Upper lobe of right lung (tissue), 1 donor: Measurements from ENCODE around the gene LYPD8. TPM values are rescaled to one million over a fixed set of nuclear protein-coding genes. Genes with fewer than 3 reads are reported as not detected.

ENCODE experiments used
- ATAC-seq: fragments of 200-7000 bp; cut with Tn5 transposase; one replicate; pipeline ENCODE4 v1.9.1; 2020; ENCODE audit warnings: mild to moderate bottlenecking, moderate library complexity
- DNase-seq: peaks from one replicate; pipeline ENCODE4 v3.0.0-alpha.2; 2020
- H3K27ac ChIP-seq: fragments of 200-600 bp; one replicate; pipeline ENCODE4 v1.8.0; 2022
- H3K27me3 ChIP-seq: fragments of 200-600 bp; one replicate; pipeline ENCODE4 v1.8.0; 2022; ENCODE audit warnings: mild to moderate bottlenecking
- H3K36me3 ChIP-seq: fragments of 200-600 bp; one replicate; pipeline ENCODE4 v1.8.0; 2022
- H3K4me1 ChIP-seq: fragments of 200-600 bp; one replicate; pipeline ENCODE4 v1.8.0; 2022
- H3K4me3 ChIP-seq: fragments of 200-600 bp; one replicate; pipeline ENCODE4 v1.8.0; 2022; ENCODE audit warnings: mild to moderate bottlenecking
- H3K9me3 ChIP-seq: fragments of 200-600 bp; one replicate; pipeline ENCODE4 v1.8.0; 2022
- intact Hi-C: fragments of 100-400 bp; cut with DNase I; formaldehyde crosslinking; loops from one replicate; pipeline ENCODE4 v1.11.0; 2022
- total RNA-seq: library from RNA; stranded (reverse); fragmentation: NEBNext Ultra II Directional; extraction: Animal tissue kit (Norgen Biotek cat#: 25700); gene quantifications from one replicate; pipeline ENCODE4 v1.2.1, GENCODE V29; 2021
- TF ChIP-seq, protein P1 (sequence below): fragments of 200-600 bp; IDR thresholded peaks from one replicate; pipeline ENCODE4 v1.8.0; 2022; ENCODE audit warnings: antibody characterized with exemption
- donor health status: DM: no; HTN: yes; CAD: no; lungs with severe emphysema.

LYPD8 gene
- total RNA-seq, 1 donor from 2014 or later = not detected

DNA sequence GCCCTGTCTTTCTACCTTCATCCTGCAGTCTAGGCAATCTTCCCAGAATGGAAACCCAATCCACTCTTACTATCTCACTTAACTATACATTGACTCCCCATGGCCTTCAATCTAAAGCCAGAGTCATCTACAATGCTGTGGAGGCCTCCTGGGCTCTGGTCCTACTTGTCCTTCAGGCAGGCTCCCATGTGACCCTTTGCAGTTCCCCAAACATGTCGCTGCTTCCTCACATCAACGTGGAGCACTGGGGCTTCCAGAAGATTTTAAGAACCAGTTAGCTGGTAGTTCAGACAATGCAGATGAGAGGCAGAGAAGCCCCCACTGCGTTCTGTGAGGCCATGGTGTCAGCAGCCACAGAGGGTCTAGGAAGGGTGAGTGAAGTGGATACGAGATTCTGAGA lies 18.6 kb downstream of the LYPD8 start:
- peak; percentile 47 for ATAC-seq
- DNase-seq = peak; percentile 34
- TF ChIP-seq, protein P1, sequence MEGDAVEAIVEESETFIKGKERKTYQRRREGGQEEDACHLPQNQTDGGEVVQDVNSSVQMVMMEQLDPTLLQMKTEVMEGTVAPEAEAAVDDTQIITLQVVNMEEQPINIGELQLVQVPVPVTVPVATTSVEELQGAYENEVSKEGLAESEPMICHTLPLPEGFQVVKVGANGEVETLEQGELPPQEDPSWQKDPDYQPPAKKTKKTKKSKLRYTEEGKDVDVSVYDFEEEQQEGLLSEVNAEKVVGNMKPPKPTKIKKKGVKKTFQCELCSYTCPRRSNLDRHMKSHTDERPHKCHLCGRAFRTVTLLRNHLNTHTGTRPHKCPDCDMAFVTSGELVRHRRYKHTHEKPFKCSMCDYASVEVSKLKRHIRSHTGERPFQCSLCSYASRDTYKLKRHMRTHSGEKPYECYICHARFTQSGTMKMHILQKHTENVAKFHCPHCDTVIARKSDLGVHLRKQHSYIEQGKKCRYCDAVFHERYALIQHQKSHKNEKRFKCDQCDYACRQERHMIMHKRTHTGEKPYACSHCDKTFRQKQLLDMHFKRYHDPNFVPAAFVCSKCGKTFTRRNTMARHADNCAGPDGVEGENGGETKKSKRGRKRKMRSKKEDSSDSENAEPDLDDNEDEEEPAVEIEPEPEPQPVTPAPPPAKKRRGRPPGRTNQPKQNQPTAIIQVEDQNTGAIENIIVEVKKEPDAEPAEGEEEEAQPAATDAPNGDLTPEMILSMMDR = no peak
- intact Hi-C loops = no loop called here
- no peaks in the 10 kb centered on the region for H3K36me3 ChIP-seq
- no peaks in the 10 kb centered on the region for H3K4me1 ChIP-seq
- no peak overlapping the region for H3K4me3 ChIP-seq
- H3K27ac ChIP-seq = no peak overlapping the region
- H3K9me3 ChIP-seq = no peaks in the 10 kb centered on the region
- H3K27me3 ChIP-seq = no peaks in the 10 kb centered on the region

DNA sequence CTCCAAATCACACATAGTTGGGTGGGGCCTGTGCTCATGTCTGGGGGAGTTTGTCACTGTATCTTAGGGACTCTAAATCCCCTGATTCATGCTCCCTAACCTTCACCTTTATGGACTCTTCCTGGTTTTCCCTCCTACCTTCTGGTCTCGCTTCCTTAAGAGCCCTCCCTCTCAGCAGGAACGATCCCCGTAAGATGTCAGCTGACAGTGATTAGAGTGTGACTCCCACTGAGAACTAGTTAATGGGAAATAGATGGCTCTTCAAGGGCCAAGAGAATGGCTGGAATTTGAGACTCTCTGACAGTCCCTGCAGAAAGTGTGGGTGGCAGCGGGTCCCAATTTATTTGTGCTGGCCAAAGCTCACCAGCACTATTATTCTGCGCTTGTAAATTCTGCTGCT lies 22.0 kb downstream of the LYPD8 start:
- no peaks in the 10 kb centered on the region for H3K9me3 ChIP-seq
- no peaks in the 10 kb centered on the region for H3K36me3 ChIP-seq
- intact Hi-C loops = no loop called here
- H3K4me1 ChIP-seq = no peaks in the 10 kb centered on the region
- DNase-seq (no peak), ATAC-seq (no peak)
- no peaks in the 10 kb centered on the region for H3K27me3 ChIP-seq
- H3K4me3 ChIP-seq = no peak overlapping the region
- TF ChIP-seq, protein P1 = no peak
- no peak overlapping the region for H3K27ac ChIP-seq

DNA sequence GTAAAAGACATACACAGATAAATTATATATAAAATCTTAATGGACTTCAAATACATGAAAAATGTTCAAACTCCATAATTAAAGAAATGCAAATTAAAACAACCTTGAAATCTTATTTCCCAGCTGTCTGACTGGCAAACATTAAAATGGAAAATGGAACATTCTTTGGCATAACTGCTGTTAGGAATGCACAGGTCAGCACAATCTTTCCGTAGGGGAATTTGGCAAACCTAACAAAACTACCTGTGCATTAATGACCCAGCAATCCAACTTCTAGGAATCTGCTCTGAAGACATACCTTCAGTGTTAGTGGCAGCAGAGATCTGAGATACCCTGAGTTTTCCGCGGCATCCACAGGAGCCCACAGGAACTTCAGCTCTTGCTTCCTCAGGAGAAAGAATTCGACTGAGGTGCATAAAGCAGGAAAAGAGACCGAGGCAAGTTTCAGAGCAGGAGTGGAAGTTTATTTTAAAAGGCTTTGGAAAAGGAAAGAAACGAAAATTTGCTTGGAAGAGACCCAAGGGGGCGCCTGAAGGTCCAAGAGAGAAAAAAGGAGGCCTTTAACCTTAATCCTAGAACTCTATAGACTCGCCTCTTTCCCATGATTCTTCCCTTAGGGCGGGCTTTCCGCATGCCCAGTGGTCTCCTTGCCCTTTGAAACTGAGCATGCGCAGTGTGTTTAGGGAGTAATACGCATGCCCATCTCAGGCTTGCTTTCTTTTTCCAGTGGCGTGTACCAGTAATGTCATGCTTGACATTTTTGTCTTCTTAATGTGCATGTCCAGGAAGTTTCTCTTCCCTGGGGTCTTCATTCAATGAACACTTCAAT lies 24.8 kb downstream of the LYPD8 start:
- DNase-seq (no peak), ATAC-seq (no peak)
- Histone ChIP-seq H3K27ac (no peak overlapping the region), H3K27me3 (no peaks in the 10 kb centered on the region), H3K4me1 (no peaks in the 10 kb centered on the region), H3K36me3 (no peaks in the 10 kb centered on the region), H3K4me3 (no peak overlapping the region), H3K9me3 (no peaks in the 10 kb centered on the region)
- intact Hi-C loops = no loop called here
- TF ChIP-seq, protein P1 = no peak

DNA sequence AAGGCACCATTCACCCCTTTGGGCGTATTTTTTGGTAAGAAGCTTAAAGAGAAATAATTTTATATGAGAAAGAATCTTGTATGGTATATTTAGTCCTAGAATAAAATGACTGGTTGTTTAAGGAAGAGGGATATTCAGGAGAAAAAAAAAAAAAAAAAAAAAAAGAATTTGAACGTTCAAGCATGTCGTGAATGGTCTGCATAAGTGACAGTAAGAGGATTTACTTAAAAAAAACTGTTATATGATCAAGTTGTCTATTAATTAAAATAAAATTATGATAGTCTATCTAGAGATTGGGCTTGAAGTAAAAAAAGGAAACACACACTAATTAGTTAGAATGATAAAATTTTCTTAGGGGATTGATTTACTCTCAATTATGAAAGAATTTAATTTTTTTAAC lies 41.3 kb downstream of the LYPD8 start:
- Histone ChIP-seq H3K27ac (no peak overlapping the region), H3K36me3 (no peaks in the 10 kb centered on the region), H3K4me1 (no peaks in the 10 kb centered on the region), H3K4me3 (no peak overlapping the region), H3K27me3 (no peaks in the 10 kb centered on the region), H3K9me3 (no peaks in the 10 kb centered on the region)
- ATAC-seq = no peak
- TF ChIP-seq, protein P1 = no peak
- DNase-seq = no peak
- intact Hi-C loops = no loop called here

DNA sequence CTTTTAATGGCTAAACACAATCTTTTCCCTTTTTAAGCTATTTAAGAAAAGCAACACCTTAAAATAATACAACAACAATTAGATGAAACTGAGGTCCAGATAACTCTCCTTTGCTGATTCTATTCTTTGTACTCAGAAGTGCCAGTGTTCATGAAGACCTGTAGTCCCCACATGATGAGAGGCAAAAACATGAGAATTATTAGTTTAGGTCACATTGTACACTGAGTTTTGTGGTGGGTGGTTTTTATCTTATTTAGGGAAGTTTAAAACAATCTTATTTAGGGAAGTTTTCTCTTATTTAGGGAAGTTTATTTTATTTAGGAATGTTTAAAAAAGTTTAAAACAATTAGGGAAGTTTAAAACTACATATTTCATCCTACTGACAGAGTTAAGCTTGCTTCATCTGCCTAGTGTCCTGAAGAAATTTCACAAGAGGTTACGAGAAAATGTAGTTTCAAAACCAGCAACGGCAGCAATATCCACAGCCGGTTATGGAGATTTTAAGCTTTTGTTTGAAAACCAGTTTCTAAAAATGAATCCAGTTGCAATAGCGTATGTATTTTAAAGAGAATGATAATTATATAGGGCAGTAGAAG lies 45.2 kb downstream of the LYPD8 start:
- H3K27me3 ChIP-seq = no peaks in the 10 kb centered on the region
- H3K27ac ChIP-seq = no peak overlapping the region
- ATAC-seq (peak; percentile 54), DNase-seq (no peak)
- TF ChIP-seq, protein P1 = no peak
- no peaks in the 10 kb centered on the region for H3K36me3 ChIP-seq
- H3K4me3 ChIP-seq = no peak overlapping the region
- H3K4me1 ChIP-seq = no peaks in the 10 kb centered on the region
- intact Hi-C loops = no loop called here
- no peaks in the 10 kb centered on the region for H3K9me3 ChIP-seq
